OCI-LY1 (cell line): ENCODE data around the gene MCTP1.

Experiments
- EZH2 ChIP-seq: fragments of 200-600 bp; sonication (generic), shearing (Covaris generic); IDR thresholded peaks from 2 replicates; pipeline ENCODE4 v1.8.0; 2017; ENCODE audit warnings: borderline replicate concordance, mixed run types, mild to moderate bottlenecking, antibody characterized with exemption, low read length, moderate library complexity, mixed read lengths
- TF ChIP-seq, protein P1 (sequence below): fragments of 200-600 bp; sonication (generic), shearing (Covaris generic); IDR thresholded peaks from 2 replicates; pipeline ENCODE4 v1.5.1; 2017; ENCODE audit warnings: mild to moderate bottlenecking, antibody characterized with exemption, low read length, moderate library complexity, mixed read lengths

DNA sequence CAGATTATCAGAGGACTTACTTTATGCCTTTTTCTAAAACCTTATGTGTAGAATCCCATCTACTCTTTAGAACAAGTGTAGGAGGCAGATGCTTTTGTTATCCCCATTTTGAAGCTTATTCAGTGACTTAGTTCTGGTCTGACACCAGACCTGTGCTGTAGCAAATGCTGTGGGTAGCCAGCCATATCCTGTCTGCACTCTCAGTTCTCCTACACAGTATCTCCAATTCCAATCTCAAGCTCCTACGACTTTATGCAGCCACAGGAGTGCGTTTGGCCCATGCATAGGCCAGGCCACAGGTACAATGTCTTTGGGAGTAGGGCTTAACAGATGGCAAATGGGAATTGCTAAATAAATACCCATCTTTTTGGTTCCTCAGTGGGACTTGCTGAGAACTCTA lies 292.6 kb downstream of the MCTP1 start:
- TF ChIP-seq, protein P1, sequence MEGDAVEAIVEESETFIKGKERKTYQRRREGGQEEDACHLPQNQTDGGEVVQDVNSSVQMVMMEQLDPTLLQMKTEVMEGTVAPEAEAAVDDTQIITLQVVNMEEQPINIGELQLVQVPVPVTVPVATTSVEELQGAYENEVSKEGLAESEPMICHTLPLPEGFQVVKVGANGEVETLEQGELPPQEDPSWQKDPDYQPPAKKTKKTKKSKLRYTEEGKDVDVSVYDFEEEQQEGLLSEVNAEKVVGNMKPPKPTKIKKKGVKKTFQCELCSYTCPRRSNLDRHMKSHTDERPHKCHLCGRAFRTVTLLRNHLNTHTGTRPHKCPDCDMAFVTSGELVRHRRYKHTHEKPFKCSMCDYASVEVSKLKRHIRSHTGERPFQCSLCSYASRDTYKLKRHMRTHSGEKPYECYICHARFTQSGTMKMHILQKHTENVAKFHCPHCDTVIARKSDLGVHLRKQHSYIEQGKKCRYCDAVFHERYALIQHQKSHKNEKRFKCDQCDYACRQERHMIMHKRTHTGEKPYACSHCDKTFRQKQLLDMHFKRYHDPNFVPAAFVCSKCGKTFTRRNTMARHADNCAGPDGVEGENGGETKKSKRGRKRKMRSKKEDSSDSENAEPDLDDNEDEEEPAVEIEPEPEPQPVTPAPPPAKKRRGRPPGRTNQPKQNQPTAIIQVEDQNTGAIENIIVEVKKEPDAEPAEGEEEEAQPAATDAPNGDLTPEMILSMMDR = no peak
- no peak for TF ChIP-seq EZH2
